Mammary epithelial cell (primary cell): ENCODE measurements around the gene ISCA1.

ENCODE experiments used
- CTCF ChIP-seq, 2 donors: IDR thresholded peaks in 1 of 2; conservative IDR thresholded peaks in 1 of 2; 2 replicates each; pipeline ENCODE4 v1.5.1; 2011 to 2012; ENCODE audit warnings: inconsistent platforms in 2 of 2, low read length in 2 of 2, mild to moderate bottlenecking in 2 of 2, control low read depth in 1 of 2, low read depth in 1 of 2; ENCODE audit not compliant: insufficient read depth in 1 of 2; ENCODE audit errors: extremely low read depth in 1 of 2
- EZH2 ChIP-seq: IDR thresholded peaks from 2 replicates; pipeline ENCODE4 v1.6.1; 2012; ENCODE audit warnings: low read length, inconsistent platforms, borderline replicate concordance

GRCh38 chr9:86259557-86259956, 22.8 kb downstream of the ISCA1 start, which contains the start of gene C9orf153:
- TF ChIP-seq CTCF (conservative IDR thresholded peaks at IDR 0.05 in 1 of 2, IDR thresholded peaks at IDR 0.05 in 1 of 2; ENCODE audit: extremely low read depth in 1 of 2, insufficient read depth in 1 of 2, low read depth in 1 of 2, low read length in 2 of 2) (no peak), EZH2 (no peak)
